ENCODE measurements around the gene TTC7B.

DNA sequence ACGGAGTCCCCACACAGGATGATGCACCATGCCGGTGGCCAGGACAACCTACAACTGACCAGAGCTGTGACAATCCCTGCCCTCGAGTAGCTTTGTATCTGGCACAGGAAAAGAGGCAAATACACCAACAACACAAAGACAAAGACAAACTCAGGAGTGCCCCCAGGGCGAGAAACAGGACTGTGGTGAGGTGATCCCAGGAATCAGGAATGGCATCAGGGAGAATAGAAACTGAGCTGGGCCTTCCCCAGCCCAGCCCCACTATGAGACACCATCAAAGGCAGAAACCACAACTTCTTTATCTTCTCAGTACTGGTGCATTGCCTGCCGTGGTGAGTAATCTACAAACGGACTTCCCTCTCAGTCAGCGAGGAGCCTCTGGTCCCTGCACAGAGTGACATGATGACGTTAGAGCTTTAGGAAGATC lies 157.7 kb downstream of the TTC7B start:
- TF ChIP-seq, protein P1, sequence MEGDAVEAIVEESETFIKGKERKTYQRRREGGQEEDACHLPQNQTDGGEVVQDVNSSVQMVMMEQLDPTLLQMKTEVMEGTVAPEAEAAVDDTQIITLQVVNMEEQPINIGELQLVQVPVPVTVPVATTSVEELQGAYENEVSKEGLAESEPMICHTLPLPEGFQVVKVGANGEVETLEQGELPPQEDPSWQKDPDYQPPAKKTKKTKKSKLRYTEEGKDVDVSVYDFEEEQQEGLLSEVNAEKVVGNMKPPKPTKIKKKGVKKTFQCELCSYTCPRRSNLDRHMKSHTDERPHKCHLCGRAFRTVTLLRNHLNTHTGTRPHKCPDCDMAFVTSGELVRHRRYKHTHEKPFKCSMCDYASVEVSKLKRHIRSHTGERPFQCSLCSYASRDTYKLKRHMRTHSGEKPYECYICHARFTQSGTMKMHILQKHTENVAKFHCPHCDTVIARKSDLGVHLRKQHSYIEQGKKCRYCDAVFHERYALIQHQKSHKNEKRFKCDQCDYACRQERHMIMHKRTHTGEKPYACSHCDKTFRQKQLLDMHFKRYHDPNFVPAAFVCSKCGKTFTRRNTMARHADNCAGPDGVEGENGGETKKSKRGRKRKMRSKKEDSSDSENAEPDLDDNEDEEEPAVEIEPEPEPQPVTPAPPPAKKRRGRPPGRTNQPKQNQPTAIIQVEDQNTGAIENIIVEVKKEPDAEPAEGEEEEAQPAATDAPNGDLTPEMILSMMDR (IDR thresholded peaks at IDR 0.05; ENCODE audit: borderline replicate concordance, extremely low read depth, low read length, poor library complexity, severe bottlenecking) = no peak
- TF ChIP-seq EZH2 (IDR thresholded peaks at IDR 0.05; ENCODE audit: borderline replicate concordance, low read depth, low read length, severe bottlenecking) = no peak
